Measurements from ENCODE around the gene STXBP5L. TPM values are rescaled to one million over a fixed set of nuclear protein-coding genes. Genes with fewer than 3 reads are reported as not detected.

Gene STXBP5L
- total and polyA plus RNA-seq, 7 experiments from 2014 or later: not detected

- H3K36me3 ChIP-seq (ENCODE audit: control insufficient read depth in 2 of 3, insufficient read depth in 3 of 3, low read length in 3 of 3): no peaks in the 10 kb centered on the region
- intact Hi-C loops (cut with micrococcal nuclease): no loop called here
- Mint-ChIP-seq H3K36me3 (no peaks in the 10 kb centered on the region), H3K4me3 (no peak overlapping the region), H3K27me3 (no peaks in the 10 kb centered on the region), H3K9me3 (peaks cover 0 to 6% (median 0%) of the 10 kb centered on the region in 11 donors), H3K27ac (no peak overlapping the region), H3K4me1 (no peaks in the 10 kb centered on the region)
- H3K4me1 ChIP-seq (ENCODE audit: control insufficient read depth in 2 of 2, insufficient read depth in 2 of 2, low read length in 2 of 2): no peaks in the 10 kb centered on the region
- DNase-seq (no peak), ATAC-seq (no peak)
- H3K27ac ChIP-seq (ENCODE audit: low read depth, low read length): no peak overlapping the region
- ChIA-PET POLR2A (no interaction called here), CTCF (no interaction called here)
- no peak overlapping the region for H3K4me3 ChIP-seq (ENCODE audit: low read length)
- H3K27me3 ChIP-seq (ENCODE audit: control insufficient read depth in 2 of 2, insufficient read depth in 2 of 2, low read length in 2 of 2): no peaks in the 10 kb centered on the region
- H3K9me3 ChIP-seq (ENCODE audit: control insufficient read depth in 2 of 3, low read length in 3 of 3): no peaks in the 10 kb centered on the region
Observed at GRCh38 chr3:121126707-121127035, 218.7 kb downstream of the STXBP5L start.

DNA sequence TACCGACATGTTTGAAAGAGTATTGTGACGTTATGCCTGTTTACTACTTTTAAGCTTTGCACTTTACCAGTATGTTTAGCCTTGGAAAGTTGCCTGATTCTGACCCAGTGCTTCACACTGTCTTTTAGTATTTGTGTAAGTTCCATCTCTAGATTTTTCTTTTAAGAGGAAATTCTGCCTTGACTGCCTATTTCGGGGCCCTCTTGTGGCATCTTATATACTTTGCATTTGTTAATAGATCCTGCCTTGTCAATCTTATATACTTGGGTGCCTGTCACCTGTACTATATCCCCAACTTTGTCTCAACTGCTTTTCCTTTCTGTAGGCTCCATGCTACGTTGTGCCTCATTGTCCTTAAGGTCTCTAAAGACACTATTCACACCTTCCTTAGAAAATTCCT lies 244.6 kb downstream of the STXBP5L start:
- CTCF ChIA-PET: no interaction called here
- no peak overlapping the region for H3K27ac Mint-ChIP-seq
- Histone ChIP-seq H3K9me3 (ENCODE audit: control insufficient read depth in 2 of 3, low read length in 3 of 3) (no peaks in the 10 kb centered on the region), H3K27me3 (ENCODE audit: control insufficient read depth in 2 of 2, insufficient read depth in 2 of 2, low read length in 2 of 2) (no peaks in the 10 kb centered on the region), H3K4me3 (ENCODE audit: low read length) (no peak overlapping the region), H3K36me3 (ENCODE audit: control insufficient read depth in 2 of 3, insufficient read depth in 3 of 3, low read length in 3 of 3) (no peaks in the 10 kb centered on the region), H3K27ac (ENCODE audit: low read depth, low read length) (no peak overlapping the region), H3K4me1 (ENCODE audit: control insufficient read depth in 2 of 2, insufficient read depth in 2 of 2, low read length in 2 of 2) (no peaks in the 10 kb centered on the region)
- no peaks in the 10 kb centered on the region for H3K27me3 Mint-ChIP-seq
- H3K4me3 Mint-ChIP-seq: no peak overlapping the region
- DNase-seq: no peak
- H3K4me1 Mint-ChIP-seq: no peaks in the 10 kb centered on the region
- intact Hi-C loops (cut with micrococcal nuclease): no loop called here
- ATAC-seq: no peak
- POLR2A ChIA-PET: no interaction called here
- H3K36me3 Mint-ChIP-seq: no peaks in the 10 kb centered on the region
- peaks cover 0 to 9% (median 0%) of the 10 kb centered on the region in 11 donors for H3K9me3 Mint-ChIP-seq

DNA sequence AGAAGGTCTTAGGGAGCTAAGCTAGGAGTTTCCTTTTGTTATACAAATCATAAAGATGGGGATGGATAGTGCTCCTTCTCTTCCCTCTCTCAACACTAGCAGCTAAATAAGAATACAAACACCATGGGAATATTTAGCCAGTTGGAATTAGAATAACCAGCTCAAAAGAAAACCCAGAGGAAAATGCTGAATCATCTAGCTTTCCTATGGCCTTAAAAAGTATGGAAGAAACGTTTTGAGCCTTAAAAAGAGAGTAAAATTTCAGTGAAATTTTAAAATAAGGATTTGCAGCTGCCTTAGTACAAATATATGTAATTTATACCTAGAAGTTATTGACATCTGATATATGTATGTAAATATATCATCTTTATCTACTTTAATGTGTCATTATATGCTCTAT lies 245.8 kb downstream of the STXBP5L start:
- H3K4me3 ChIP-seq (ENCODE audit: low read length): no peak overlapping the region
- ATAC-seq: no peak
- intact Hi-C loops (cut with micrococcal nuclease): no loop called here
- H3K27ac ChIP-seq (ENCODE audit: low read depth, low read length): no peak overlapping the region
- no peaks in the 10 kb centered on the region for H3K9me3 ChIP-seq (ENCODE audit: control insufficient read depth in 2 of 3, low read length in 3 of 3)
- Mint-ChIP-seq H3K4me3 (no peak overlapping the region), H3K9me3 (peaks cover 0 to 4% (median 0%) of the 10 kb centered on the region in 11 donors), H3K27me3 (no peaks in the 10 kb centered on the region), H3K36me3 (no peaks in the 10 kb centered on the region), H3K27ac (no peak overlapping the region), H3K4me1 (no peaks in the 10 kb centered on the region)
- CTCF ChIA-PET: no interaction called here
- H3K27me3 ChIP-seq (ENCODE audit: control insufficient read depth in 2 of 2, insufficient read depth in 2 of 2, low read length in 2 of 2): no peaks in the 10 kb centered on the region
- no peaks in the 10 kb centered on the region for H3K4me1 ChIP-seq (ENCODE audit: control insufficient read depth in 2 of 2, insufficient read depth in 2 of 2, low read length in 2 of 2)
- POLR2A ChIA-PET: no interaction called here
- no peaks in the 10 kb centered on the region for H3K36me3 ChIP-seq (ENCODE audit: control insufficient read depth in 2 of 3, insufficient read depth in 3 of 3, low read length in 3 of 3)
- no peak for DNase-seq

DNA sequence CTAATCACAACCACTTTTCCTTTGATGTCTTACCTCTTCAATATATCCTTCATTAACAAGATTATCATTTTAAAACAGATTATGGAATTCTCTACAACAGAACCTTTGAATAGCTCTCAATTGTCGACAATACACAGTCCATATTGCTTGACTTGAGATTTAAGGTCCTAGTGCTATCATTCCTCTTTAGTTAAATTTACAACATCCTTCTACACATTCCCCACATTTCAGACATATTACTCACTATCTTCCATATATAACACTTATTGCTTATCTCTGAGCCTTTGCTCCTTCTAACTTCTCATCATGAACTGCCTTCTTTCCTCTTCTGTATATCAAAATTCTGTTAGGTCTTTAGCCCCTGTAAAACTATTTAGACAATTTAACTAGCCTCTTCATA lies 247.0 kb downstream of the STXBP5L start:
- no peaks in the 10 kb centered on the region for H3K36me3 ChIP-seq (ENCODE audit: control insufficient read depth in 2 of 3, insufficient read depth in 3 of 3, low read length in 3 of 3)
- intact Hi-C loops (cut with micrococcal nuclease): no loop called here
- no peaks in the 10 kb centered on the region for H3K4me1 ChIP-seq (ENCODE audit: control insufficient read depth in 2 of 2, insufficient read depth in 2 of 2, low read length in 2 of 2)
- no peak overlapping the region for H3K4me3 ChIP-seq (ENCODE audit: low read length)
- Mint-ChIP-seq H3K9me3 (peaks cover 0 to 4% (median 0%) of the 10 kb centered on the region in 11 donors), H3K4me3 (no peak overlapping the region), H3K27ac (no peak overlapping the region), H3K4me1 (no peaks in the 10 kb centered on the region), H3K27me3 (no peaks in the 10 kb centered on the region), H3K36me3 (no peaks in the 10 kb centered on the region)
- H3K9me3 ChIP-seq (ENCODE audit: control insufficient read depth in 2 of 3, low read length in 3 of 3): no peaks in the 10 kb centered on the region
- no peak for DNase-seq
- no peak overlapping the region for H3K27ac ChIP-seq (ENCODE audit: low read depth, low read length)
- CTCF ChIA-PET: no interaction called here
- no peaks in the 10 kb centered on the region for H3K27me3 ChIP-seq (ENCODE audit: control insufficient read depth in 2 of 2, insufficient read depth in 2 of 2, low read length in 2 of 2)
- POLR2A ChIA-PET: no interaction called here
- ATAC-seq: no peak

GRCh38 chr3:121165397-121165837 lies 257.4 kb downstream of the STXBP5L start:
- no peaks in the 10 kb centered on the region for H3K27me3 Mint-ChIP-seq
- ChIA-PET CTCF (no interaction called here), POLR2A (no interaction called here)
- Histone ChIP-seq H3K27me3 (ENCODE audit: control insufficient read depth in 2 of 2, insufficient read depth in 2 of 2, low read length in 2 of 2) (no peaks in the 10 kb centered on the region), H3K9me3 (ENCODE audit: control insufficient read depth in 2 of 3, low read length in 3 of 3) (no peaks in the 10 kb centered on the region), H3K27ac (ENCODE audit: low read depth, low read length) (no peak overlapping the region), H3K4me1 (ENCODE audit: control insufficient read depth in 2 of 2, insufficient read depth in 2 of 2, low read length in 2 of 2) (no peaks in the 10 kb centered on the region), H3K4me3 (ENCODE audit: low read length) (no peak overlapping the region), H3K36me3 (ENCODE audit: control insufficient read depth in 2 of 3, insufficient read depth in 3 of 3, low read length in 3 of 3) (no peaks in the 10 kb centered on the region)
- H3K4me3 Mint-ChIP-seq: no peak overlapping the region
- ATAC-seq (no peak), DNase-seq (no peak)
- intact Hi-C loops (cut with micrococcal nuclease): no loop called here
- H3K9me3 Mint-ChIP-seq: peaks cover 0 to 20% (median 6%) of the 10 kb centered on the region in 11 donors
- H3K36me3 Mint-ChIP-seq: no peaks in the 10 kb centered on the region
- H3K4me1 Mint-ChIP-seq: no peaks in the 10 kb centered on the region
- H3K27ac Mint-ChIP-seq: no peak overlapping the region

- Histone ChIP-seq H3K9me3 (ENCODE audit: control insufficient read depth in 2 of 3, low read length in 3 of 3) (no peaks in the 10 kb centered on the region), H3K4me1 (ENCODE audit: control insufficient read depth in 2 of 2, insufficient read depth in 2 of 2, low read length in 2 of 2) (no peaks in the 10 kb centered on the region), H3K36me3 (ENCODE audit: control insufficient read depth in 2 of 3, insufficient read depth in 3 of 3, low read length in 3 of 3) (no peaks in the 10 kb centered on the region), H3K27me3 (ENCODE audit: control insufficient read depth in 2 of 2, insufficient read depth in 2 of 2, low read length in 2 of 2) (no peaks in the 10 kb centered on the region), H3K4me3 (ENCODE audit: low read length) (no peak overlapping the region), H3K27ac (ENCODE audit: low read depth, low read length) (no peak overlapping the region)
- Mint-ChIP-seq H3K4me1 (no peaks in the 10 kb centered on the region), H3K36me3 (no peaks in the 10 kb centered on the region), H3K27me3 (no peaks in the 10 kb centered on the region), H3K4me3 (no peak overlapping the region), H3K27ac (no peak overlapping the region), H3K9me3 (peaks cover 2 to 24% (median 7%) of the 10 kb centered on the region in 11 donors)
- POLR2A ChIA-PET: no interaction called here
- intact Hi-C loops (cut with micrococcal nuclease): no loop called here
- CTCF ChIA-PET: no interaction called here
- DNase-seq (no peak), ATAC-seq (no peak)
Observed at GRCh38 chr3:121167374-121168139, 259.6 kb downstream of the STXBP5L start.

GRCh38 chr3:121175083-121175482 lies 267.1 kb downstream of the STXBP5L start:
- intact Hi-C loops (cut with micrococcal nuclease): no loop called here
- H3K9me3 ChIP-seq (ENCODE audit: control insufficient read depth in 2 of 3, low read length in 3 of 3): no peaks in the 10 kb centered on the region
- H3K36me3 ChIP-seq (ENCODE audit: control insufficient read depth in 2 of 3, insufficient read depth in 3 of 3, low read length in 3 of 3): no peaks in the 10 kb centered on the region
- H3K9me3 Mint-ChIP-seq: peaks cover 0 to 36% (median 12%) of the 10 kb centered on the region in 11 donors
- no peaks in the 10 kb centered on the region for H3K4me1 ChIP-seq (ENCODE audit: control insufficient read depth in 2 of 2, insufficient read depth in 2 of 2, low read length in 2 of 2)
- H3K36me3 Mint-ChIP-seq: no peaks in the 10 kb centered on the region
- no peak overlapping the region for H3K4me3 Mint-ChIP-seq
- no peak overlapping the region for H3K27ac Mint-ChIP-seq
- H3K27me3 ChIP-seq (ENCODE audit: control insufficient read depth in 2 of 2, insufficient read depth in 2 of 2, low read length in 2 of 2): no peaks in the 10 kb centered on the region
- DNase-seq (no peak), ATAC-seq (no peak)
- ChIA-PET POLR2A (no interaction called here), CTCF (no interaction called here)
- no peak overlapping the region for H3K4me3 ChIP-seq (ENCODE audit: low read length)
- H3K4me1 Mint-ChIP-seq: no peaks in the 10 kb centered on the region
- no peaks in the 10 kb centered on the region for H3K27me3 Mint-ChIP-seq
- H3K27ac ChIP-seq (ENCODE audit: low read depth, low read length): no peak overlapping the region

Data from naive thymus-derived CD4-positive, alpha-beta T cell (primary cell).